Stomach (tissue), 4 donors: ENCODE data around the gene C11orf65.

ENCODE experiments used
- CTCF ChIP-seq, 7 experiments: fragments of 450-650 bp in 4 of 7; fragments of 200-600 bp in 3 of 7; sonication (generic) in 3 of 7; IDR thresholded peaks; one replicate each; pipeline ENCODE4 v1.5.1; 2016 to 2019; ENCODE audit warnings: antibody characterized with exemption in 7 of 7, control low read depth in 2 of 7, mild to moderate bottlenecking in 1 of 7
- EP300 ChIP-seq: sonication (generic); formaldehyde crosslinking; IDR thresholded peaks from one replicate; pipeline ENCODE4 v1.6.1; 2017; ENCODE audit warnings: antibody characterized with exemption
- POLR2A ChIP-seq, 4 donors: fragments of 450-650 bp; IDR thresholded peaks; one replicate each; pipeline ENCODE4 v1.6.1; 2016; ENCODE audit warnings: antibody characterized with exemption in 4 of 4, control low read depth in 2 of 4, mild to moderate bottlenecking in 1 of 4, moderate library complexity in 1 of 4
- POLR2AphosphoS5 ChIP-seq, 3 donors: sonication (generic); formaldehyde crosslinking; IDR thresholded peaks; one replicate each; pipeline ENCODE4 v1.6.1; 2016; ENCODE audit warnings: antibody characterized with exemption in 3 of 3

- TF ChIP-seq CTCF (IDR thresholded peaks at IDR 0.05), result no peak
- no peak for TF ChIP-seq POLR2A (IDR thresholded peaks at IDR 0.05)
- TF ChIP-seq POLR2AphosphoS5 (IDR thresholded peaks at IDR 0.05), result no peak
- TF ChIP-seq EP300, result no peak
These were observed 52.4 kb downstream of the C11orf65 start for GRCh38 chr11:108414958-108415357.
